Measurements from ENCODE around the gene WDR37.

DNA sequence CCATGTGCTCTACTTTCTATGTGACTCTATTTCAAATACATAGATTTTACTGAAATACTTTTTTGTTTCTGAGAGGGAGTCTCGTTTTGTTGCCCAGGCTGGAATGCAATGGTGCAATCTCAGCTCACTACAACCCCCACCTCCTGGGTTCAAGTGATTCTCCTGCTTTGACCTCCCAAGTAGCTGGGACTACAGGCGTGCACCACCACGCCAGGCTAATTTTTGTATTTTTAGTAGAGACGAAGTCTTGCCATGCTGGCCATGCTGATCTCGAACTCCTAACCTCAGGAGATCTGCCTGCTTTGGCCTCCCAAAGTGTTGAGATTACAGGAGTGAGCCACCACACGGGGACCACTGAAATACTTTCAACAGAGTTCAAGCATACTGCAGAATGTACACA lies 10.8 kb upstream of the WDR37 start:
- TF ChIP-seq POLR2A (IDR thresholded peaks at IDR 0.05; ENCODE audit: low read length) (no peak), GATA1 (IDR thresholded peaks at IDR 0.05; ENCODE audit: low read depth, low read length) (no peak)

Measured in erythroblast (primary cell).